HG03575 (cell line): ENCODE measurements around the gene NTF3.

Experiments
- ATAC-seq: cut with Tn5 transposase; IDR thresholded peaks from one replicate; pipeline ENCODE4 v1.9.1; 2021; ENCODE audit not compliant: unreplicated experiment, insufficient number of reproducible peaks, low FRiP score; ENCODE audit errors: extremely low read depth

Gene NTF3

DNA sequence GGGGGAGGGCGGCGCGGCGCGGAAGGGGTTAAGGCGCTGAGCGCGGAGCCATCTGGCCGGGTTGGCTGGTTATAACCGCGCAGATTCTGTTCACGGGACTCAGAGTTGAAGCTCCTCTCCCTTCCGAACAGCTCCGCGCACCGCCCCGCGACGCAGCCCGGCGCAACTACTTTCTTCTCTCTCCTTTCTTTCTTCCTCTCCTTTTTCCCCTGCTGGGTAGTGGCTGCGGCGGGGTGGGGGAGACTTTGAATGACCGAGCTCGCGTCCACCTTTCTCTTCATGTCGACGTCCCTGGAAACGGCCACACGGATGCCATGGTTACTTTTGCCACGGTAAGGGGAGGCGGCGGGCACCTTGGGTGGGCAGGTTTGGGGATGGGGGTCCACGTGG is at the start of gene NTF3:
TSS of gene NTF3 (plus strand) at position 98 of the 390 bp plus-strand sequence. CDS start at position 315, 217 bp downstream.
- no peak for ATAC-seq

DNA sequence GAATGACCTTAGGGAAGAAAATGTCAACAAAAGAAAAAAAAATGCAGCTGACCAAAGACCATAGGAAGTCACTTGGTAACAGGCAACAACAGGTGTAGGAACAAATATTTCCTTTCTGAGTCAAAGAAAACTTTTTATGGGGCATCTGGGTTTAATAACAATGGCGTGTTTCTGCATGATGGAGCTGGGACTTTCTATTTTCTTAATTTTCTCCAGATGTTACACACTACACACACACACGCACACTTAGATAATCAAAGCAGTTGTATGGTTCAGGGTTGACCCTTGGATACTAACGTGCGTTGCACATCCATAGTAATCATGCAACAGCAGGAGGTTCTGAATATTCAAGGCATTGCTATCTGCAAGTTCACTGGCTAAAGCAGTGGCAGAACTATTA is 47.9 kb upstream of the NTF3 start:
- ATAC-seq = no peak

DNA sequence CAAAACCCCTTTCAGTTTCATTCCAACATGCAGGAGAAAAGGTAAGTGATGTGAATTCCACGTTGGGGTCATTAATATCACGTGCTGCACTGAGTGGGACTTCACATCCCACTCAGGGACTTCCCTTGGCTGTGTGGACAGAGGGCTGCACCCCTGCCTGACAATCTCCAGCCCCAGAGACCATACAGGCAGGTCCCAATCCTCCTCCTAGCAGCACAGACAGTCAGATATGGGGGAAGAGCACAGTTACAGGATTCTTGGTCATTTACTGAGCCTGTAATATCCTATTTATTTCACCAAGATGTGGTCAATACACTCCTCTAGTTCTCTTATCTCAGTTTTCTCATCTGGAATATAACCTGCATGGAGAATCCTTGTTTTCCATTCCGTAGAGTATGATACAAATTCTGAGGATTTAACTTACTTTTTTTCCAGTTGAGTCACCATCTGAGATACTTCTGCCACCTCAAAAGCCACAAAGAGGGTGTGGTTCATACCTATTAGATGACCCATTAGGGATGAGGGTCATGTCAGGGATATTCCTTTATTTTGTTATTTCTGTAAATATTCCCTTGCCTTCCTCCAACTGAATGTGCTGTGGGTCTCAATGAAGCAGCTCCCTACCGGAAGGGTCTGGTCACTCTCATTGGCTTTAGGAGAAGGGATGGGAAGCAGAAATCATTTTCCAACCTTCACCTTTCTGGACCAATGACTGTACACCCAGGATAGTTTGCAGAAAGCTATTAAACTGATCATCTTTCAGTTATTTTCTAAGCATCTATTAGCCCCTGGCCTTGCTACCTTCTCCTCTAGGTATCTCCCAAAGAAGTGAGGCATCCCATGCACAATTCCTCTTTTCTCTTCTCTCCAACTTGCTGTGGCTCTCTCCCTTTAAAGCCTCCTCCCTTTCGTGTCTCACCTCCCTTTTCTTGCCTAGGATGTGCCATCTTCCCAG is 43.0 kb upstream of the NTF3 start:
- no peak for ATAC-seq

DNA sequence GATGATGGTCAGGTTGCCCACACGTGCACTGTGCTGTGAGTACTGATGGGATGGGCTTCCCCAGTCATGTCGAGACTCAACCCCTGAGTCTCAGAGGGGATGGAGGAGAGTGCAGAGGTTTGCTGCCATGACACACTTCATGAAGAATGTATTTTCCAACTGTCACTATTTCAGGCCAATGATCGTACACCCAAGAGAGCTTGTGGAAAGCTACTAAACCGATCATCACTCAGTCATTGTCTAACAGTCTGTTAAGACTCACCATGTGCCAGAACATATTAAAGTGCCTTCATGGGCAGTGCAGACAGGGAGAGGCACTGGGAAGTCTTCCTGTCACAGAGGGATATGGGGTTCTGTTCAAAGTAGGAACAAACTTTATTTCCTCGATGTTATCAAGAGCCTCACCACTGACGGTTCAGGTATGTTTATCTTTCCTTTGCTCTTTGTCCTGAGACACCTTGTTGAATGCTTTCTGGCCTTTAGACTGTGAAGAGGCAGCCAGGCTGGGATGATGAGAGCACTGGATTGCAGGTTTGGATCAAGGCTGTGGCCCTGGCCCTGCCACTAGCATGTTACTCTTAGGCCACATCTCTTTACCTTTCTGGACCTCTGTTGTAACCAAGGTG is 41.6 kb upstream of the NTF3 start:
- no peak for ATAC-seq

DNA sequence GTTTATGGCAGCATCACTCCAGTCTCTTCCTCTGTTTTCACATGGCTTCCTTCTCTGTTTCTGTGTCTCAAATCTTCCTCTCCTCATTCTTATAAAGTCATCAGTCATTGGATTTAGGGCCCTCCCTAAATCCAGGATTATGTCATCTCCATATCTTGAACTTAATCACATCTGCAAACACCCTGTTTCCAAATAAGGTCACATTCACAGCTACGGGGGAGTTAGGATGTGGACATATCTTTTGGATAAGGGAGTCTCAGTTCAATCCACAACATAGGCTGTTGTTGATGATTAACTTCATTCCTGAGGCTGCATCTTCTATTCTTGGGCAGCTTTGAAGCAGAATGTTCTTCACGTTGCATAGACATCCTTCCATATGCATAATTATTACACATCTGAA is 40.3 kb upstream of the NTF3 start:
- ATAC-seq = no peak

DNA sequence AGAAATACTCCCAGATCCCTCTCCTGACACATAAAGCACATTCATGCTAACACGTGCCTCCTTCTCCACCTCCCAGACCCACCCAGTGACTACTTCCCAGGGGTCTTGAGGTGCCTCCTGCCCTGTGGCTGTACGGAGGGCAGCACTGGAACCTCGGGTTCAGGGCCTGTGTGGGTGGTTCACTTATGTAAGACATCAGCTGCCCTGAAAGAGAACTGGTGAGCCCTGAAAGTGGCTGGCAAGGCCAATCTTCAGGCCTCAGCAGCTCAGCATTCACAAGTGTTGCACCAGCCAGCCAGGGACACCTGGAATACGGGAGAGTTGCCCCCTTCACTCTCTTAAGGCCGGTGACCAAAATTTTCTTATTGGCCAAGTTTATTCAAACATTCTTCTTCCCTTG is 38.9 kb upstream of the NTF3 start:
- ATAC-seq = no peak

DNA sequence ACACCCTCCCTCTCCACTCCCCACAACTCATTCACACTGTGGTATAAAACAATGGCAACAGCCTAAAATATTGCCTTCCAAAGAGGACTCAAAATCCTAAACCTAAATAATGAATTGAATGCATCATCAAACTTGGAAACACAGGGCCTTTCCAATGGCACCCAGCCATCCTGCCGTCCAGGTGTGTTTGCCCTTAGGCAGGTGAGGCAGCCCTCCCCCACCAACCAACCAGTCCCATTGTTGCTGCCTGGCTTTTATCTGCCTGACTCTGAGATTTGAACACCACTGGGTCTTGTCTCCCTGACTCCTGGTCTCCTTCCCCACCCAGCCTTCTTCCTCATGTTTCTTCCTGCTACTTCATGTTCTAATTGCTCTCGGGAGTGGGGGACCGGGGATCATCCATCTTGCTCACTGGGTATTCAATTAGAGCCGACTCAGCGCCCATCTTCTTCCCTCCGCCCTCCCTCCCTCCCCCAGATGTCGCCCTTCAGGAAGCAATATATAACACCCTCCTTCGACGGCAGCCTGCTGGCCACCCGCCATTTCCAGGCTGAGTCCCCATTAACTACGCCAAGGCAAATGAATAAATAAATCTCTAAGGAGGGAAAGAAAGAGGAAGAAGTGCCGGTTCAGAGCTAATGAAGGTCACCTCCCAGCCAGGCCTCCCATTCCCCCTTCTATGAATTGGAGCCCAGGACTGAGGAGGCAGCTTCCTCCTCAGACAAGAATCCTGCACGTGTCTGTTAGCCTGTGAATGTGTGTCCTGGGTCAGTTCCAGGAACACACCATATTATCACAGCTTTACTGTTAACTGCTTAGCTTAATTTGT is 36.3 kb upstream of the NTF3 start:
- ATAC-seq = no peak

DNA sequence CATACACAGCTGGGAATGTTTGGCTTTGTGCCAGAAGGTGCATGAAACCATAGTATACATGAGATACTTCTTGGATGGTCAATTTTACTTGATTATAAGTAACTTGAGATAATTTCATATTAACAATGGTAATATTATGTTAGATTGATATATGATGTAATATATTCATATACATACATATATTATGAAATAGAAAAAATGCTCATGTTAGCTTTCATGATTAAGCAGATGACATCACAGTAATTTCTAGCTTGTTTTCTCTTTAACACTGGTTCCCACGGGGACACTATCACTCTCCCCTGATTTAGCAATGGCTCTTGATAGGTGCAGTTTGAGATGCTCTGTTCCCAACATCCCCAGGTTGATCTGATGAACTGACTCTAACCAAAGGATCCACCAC is 35.4 kb upstream of the NTF3 start:
- ATAC-seq = no peak

DNA sequence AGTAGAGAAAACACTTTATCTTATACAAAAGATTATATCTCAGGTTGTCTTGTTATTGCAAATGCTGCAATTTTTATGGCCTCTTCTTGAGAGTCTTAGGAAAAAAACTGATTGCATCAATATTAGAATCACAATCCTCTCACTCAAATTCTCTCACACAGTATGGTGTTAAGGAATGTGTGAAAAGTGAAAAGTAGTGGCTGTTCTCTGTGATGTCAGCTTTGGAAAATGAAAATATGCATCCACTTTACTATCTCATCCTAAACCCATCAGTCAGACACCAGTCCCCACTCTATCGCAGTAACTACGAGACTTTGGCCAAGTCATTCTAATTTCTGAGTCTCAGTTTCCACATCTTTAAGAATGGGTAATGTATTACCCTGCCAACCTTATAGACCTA is 32.6 kb upstream of the NTF3 start:
- no peak for ATAC-seq

DNA sequence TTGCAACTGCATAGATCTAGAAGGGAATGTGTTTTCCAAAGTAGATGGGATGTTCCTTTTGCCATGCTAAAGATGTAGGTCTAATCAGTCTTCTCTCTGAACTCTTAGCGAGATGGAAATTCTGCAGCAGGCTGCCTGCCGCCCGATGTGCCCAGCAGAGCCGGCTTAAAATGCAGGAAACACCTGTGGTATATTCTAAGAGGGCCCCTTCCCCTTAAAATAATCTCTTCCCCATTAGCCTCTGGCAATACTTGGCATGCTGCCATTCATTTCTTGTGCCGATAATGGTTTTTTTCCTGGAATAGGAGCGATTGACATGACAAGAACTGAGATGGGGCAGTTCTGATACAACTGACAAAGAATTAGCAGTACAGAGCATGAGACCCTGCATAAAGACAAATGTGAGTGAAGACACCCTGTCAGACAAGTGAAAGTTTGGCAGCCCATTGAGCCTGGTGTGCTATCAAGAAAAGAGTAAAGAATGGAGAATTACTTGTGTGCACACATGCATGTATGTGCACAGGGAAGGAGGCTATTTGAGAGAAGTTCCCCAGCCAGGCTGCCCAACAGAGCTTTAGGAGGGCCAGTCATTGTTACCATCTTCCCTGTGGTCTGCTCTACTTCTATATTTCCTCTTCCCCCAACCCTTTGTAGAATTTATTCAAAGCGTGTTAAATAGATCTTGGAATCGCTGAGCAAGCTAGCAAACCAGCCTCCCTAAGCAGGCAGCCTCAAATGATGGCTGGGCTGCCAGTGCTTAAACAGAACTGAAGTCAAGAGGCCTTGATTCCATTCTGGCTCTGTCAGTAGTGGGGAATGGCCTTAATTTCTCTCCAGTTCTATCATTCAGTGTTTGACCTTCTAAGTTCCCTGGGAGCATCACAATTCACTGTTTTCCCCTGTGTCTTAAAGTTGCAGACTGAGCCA is 29.6 kb upstream of the NTF3 start:
- no peak for ATAC-seq

DNA sequence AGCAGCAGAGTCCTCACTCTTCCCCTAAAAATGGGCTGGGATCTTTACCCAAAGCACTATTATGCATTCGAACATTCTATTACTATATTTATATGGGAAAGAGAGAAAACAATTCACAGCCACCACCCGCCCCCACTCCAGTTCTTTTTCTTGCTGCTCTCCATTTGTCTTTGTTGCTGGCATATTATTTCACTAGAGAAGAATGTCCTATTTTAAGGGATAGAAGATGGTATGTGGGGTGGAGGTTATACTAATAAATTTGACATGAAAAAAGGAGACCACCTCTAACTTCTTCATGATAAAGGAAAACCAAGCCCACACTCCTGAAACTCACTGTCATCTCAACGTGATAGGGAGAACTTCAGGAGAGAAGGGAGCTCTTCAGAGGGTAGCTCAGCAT is 28.5 kb upstream of the NTF3 start:
- no peak for ATAC-seq

DNA sequence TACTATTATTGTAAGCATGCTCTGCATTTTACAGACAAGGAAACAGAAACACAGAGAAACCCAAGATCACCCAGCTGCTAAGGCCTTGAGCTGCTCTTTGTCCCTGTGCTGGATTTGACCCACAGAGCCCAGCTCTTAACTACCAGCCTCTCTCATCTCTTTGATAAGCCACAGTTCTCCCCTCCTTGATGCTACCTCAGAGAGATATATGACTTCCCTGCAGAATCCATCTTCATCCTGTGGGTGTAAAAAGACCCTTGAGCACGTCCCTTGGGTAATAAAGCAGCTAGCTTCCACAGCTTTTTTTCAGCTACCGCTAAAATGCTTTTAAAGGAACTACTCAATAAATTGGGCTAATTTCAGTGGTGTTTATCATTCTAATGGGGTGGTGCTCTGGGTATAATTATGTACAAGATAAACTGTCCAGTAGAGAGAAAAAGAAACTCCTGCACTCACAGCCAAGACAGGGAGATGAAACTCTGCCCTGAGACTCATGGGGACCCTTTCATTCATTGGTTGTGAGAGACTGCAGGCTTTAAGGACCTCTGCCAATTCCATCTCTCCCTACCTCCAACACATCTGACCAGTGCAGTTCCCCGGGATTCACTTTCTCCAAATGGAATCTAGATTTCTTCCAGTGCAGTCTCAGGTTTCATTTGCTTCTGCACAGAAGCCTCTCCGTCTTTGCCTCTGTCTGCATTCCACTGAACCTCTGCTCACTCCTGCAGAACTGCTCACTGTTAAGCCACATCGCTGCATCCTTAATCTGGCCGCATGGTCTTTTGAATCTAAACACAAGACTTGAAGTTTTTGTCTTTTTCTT is 24.7 kb upstream of the NTF3 start:
- ATAC-seq = no peak

DNA sequence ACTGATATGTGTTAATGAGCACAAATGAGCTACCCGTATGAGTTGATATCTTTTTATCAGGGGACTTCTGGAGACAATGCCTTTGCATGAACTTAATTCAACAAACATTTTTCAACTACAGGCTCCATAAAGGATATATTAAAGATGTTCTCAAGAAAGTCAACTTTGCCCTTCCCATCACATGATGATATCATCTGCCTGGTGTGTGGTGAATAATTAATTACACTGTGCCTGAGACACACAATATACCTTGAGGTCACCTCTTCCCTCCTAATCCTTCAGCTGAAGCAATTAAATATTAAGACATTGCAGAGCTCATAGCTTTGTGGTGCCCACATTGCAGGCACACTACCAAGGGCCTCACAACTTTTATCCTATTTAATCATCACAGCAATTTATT is 22.3 kb upstream of the NTF3 start:
- no peak for ATAC-seq

DNA sequence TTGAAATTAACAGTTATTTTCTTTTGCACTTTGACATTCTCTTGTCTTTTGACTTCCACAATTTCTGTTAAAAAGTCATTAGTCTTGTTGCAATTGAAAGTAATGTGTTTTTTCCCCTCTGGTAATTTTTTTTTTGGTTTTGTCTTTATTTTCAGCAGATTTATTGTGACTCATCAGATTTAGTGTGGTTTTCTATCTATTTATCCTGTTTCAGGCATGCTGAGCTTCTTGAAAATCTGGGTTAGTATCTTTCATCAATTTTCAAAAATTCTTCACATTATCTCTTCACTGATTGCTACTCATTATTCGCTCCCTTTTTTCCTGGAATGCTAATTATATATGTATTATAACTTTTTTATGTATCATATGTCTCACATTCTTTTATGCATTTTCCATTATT is 15.3 kb upstream of the NTF3 start:
- no peak for ATAC-seq

DNA sequence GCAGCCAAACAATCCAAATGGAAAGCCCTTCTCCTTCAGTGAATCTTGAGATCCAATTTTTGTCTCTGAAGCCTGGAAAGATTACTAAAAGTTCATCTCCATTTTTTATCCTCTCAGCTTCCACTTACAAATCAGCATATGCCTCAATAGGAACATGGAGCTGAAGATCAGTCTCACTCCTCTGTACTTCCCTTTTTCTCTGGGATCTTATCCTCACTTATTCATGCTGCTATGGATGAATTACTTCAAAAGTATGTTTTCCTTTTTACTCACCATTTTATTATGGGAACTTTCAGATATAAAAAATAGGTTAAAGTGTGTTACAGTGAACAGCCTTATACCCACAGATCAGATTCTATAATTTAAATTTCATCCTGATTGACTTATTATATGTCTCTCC is 14.4 kb upstream of the NTF3 start:
- no peak for ATAC-seq

DNA sequence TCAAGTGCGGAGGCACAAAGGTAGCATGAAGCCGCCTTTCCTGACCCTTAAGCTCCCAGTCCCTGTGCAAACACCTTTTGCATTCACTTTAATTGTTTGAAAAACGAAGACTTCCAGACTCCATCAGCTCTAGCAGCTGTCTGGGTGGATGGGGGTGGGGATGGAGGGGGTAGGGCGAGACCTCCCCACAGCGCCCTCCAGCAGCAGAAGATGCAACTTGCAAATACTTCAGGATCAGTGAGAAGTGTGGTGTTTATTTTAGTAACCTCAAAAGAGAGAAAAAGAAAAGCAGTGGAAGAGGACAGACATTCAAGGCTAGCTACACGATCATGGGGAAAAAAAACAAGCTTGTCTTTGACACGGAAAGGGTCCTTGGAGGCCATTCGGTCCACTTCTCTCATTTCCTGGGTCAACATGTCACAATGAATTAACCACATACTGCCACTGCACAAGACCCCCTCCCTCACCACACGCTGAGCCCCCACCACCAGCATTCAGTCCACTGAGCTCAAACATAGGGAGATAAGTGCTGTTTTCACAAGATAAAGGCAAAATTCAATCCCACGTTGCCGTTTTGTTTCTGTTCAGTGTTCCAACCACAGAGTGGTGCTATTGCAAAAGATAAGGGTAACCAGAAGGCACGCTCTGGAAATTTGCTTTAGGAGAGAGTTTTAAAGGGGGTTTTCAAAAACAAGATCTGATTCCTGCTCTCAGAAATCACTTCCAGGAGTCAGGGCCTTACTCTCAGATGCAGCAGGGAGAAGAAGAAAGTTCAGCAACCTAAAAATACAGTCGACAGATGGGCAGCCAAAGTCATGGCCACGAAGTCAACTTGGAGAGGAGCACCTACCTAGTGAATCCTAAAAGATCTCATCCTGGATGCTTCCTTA is 3.3 kb upstream of the NTF3 start:
- no peak for ATAC-seq
